Activated CD4-positive, alpha-beta T cell treated with anti-CD3 and anti-CD28 coated beads, Interleukin-2, Interleukin-6, amounts not matched to agents 100 ng/mL and 50 ng/mL, durations not matched to agents 16 hours and 8 hours (primary cell): ENCODE measurements around the gene RIMS3.
"Not testable (repeated sequence)": the region's sequence is repeated elsewhere in the genome, so short reads cannot be mapped to it uniquely, and the experiment has no call there.

ENCODE experiments used
- DNase-seq: peaks from one replicate; pipeline ENCODE4 v3.0.0-alpha.2; 2020

RIMS3 gene

GRCh38 chr1:40582116-40582515 is 83.4 kb downstream of the RIMS3 start:
- DNase-seq = no peak

- DNase-seq = no peak
Observed at GRCh38 chr1:40575336-40575735, 90.1 kb downstream of the RIMS3 start.

GRCh38 chr1:40574805-40575204 is 90.7 kb downstream of the RIMS3 start:
- DNase-seq = not testable (repeated sequence)
